Chondrocyte (in vitro differentiated cells): Measurements from ENCODE around the gene CDC42. TPM values are rescaled to one million over a fixed set of nuclear protein-coding genes. Genes with fewer than 3 reads are reported as not detected.

Experiments used
- DNase-seq: peaks from one replicate; pipeline ENCODE4 v3.0.0; 2021; ENCODE audit warnings: mixed read lengths, low spot score
- H3K27ac Mint-ChIP-seq: one replicate; pipeline ENCODE4 v1.8.0; 2021; ENCODE audit warnings: mild to moderate bottlenecking, moderate library complexity, mixed read lengths; ENCODE audit not compliant: unreplicated experiment
- H3K27me3 Mint-ChIP-seq: 2 replicates; pipeline ENCODE4 v1.8.0; 2021; ENCODE audit warnings: low read depth, mixed read lengths
- H3K36me3 Mint-ChIP-seq: 2 replicates; pipeline ENCODE4 v1.8.0; 2021; ENCODE audit warnings: low read depth, mixed read lengths
- H3K4me1 Mint-ChIP-seq: 2 replicates; pipeline ENCODE4 v1.8.0; 2021; ENCODE audit warnings: low read depth, mild to moderate bottlenecking, mixed read lengths
- H3K4me3 Mint-ChIP-seq: one replicate; pipeline ENCODE4 v1.8.0; 2021; ENCODE audit warnings: mild to moderate bottlenecking, moderate library complexity, mixed read lengths; ENCODE audit not compliant: unreplicated experiment
- H3K9me3 Mint-ChIP-seq: 2 replicates; pipeline ENCODE4 v1.8.0; 2021; ENCODE audit warnings: low read depth, mixed read lengths
- CTCF ChIP-seq: fragments of 200-600 bp; sonication (generic); IDR thresholded peaks from 2 replicates; pipeline ENCODE4 v1.5.0; 2021; ENCODE audit warnings: antibody characterized with exemption, mild to moderate bottlenecking, moderate library complexity
- total RNA-seq: library from RNA; stranded (reverse); gene quantifications from 3 replicates; pipeline ENCODE4 v1.2.1, GENCODE V29; 2021

Gene CDC42
- total RNA-seq, 1 donor from 2014 or later, result 272 TPM

DNA sequence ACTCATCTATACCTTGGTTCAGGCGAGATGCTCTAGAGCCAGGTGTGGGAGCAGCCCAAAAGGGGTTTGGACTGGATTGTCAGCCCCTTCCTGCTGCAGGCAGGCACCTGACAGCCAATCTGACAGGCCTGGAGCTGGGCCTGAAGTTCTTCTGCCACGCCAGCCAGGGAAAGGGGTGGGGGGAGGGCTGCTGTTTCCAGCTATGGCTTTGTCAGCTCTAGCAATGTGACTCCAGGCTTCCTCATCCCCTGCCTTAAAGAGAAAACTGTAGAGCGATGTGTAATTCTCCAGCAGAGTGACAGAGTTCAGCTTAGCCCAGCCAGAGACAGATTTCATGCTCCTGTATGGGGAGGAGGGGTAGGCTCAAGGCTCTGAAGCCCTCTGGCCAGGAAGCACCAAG is 60.0 kb downstream of the CDC42 start:
- no peak for DNase-seq
- H3K4me3 Mint-ChIP-seq, result no peak overlapping the region
- no peaks in the 10 kb centered on the region for H3K27me3 Mint-ChIP-seq
- peaks cover 10% of the 10 kb centered on the region for H3K36me3 Mint-ChIP-seq
- H3K27ac Mint-ChIP-seq, result peak overlapping the region; percentile 22
- no peaks in the 10 kb centered on the region for H3K9me3 Mint-ChIP-seq
- no peak for TF ChIP-seq CTCF
- peaks cover 45% of the 10 kb centered on the region for H3K4me1 Mint-ChIP-seq

DNA sequence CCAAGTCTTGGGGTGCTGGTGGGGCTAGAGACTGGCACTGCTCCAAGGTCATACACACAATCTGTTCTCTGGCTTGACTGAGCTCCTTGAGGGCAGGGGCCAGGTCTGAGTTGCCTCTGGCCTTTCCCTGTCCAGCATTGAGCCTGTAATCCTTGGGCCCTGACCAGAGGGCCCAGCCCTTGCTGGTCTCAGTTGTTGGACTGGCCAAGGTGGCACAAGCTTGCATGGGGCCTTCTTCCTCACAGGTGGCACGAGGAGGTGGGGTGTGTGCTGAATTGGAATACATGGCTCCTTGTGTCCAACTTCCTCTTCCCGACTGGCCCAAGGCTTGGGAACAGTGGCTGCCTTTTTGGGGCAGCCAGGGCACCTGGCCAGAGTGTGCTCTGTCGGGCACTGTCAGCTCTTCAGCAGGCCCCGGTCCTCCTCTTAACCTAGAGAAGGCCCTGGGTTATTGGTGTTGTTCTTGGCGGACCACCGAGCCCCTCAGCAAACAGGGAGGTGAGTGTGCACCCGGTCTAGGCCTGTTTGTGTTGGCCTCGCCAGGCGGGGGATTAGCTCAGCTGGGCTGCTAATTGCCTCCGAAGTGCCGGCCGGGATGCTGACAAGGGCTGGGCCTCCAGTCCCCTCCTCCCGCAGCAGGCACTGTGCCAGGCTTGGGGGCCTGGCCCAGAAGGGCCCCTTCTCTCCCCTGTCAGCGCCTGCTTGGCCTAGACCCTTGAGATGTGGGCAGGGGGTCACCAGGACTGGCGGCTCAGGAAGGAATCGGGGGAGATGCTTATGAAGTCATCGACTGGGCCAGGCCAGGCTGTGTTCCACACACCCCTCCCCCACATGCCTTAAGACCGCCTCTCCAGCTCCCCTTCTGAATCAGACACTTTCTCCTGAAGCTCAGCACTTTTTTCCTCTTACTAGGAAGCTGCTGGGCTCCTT is 61.8 kb downstream of the CDC42 start:
- no peak for TF ChIP-seq CTCF
- DNase-seq, result peak; percentile 86
- no peaks in the 10 kb centered on the region for H3K27me3 Mint-ChIP-seq
- peaks cover 40% of the 10 kb centered on the region for H3K4me1 Mint-ChIP-seq
- peak overlapping the region; percentile 83 for H3K27ac Mint-ChIP-seq
- peaks cover 12% of the 10 kb centered on the region for H3K36me3 Mint-ChIP-seq
- H3K9me3 Mint-ChIP-seq, result no peaks in the 10 kb centered on the region
- H3K4me3 Mint-ChIP-seq, result no peak overlapping the region

GRCh38 chr1:22115286-22115685 is 62.8 kb downstream of the CDC42 start:
- Mint-ChIP-seq H3K27ac (peak overlapping the region; percentile 83), H3K4me1 (peaks cover 44% of the 10 kb centered on the region), H3K36me3 (peaks cover 17% of the 10 kb centered on the region), H3K4me3 (no peak overlapping the region), H3K9me3 (no peaks in the 10 kb centered on the region), H3K27me3 (no peaks in the 10 kb centered on the region)
- no peak for TF ChIP-seq CTCF
- no peak for DNase-seq

GRCh38 chr1:22117238-22117637 is 64.7 kb downstream of the CDC42 start:
- H3K36me3 Mint-ChIP-seq, result peaks cover 15% of the 10 kb centered on the region
- no peak overlapping the region for H3K4me3 Mint-ChIP-seq
- no peaks in the 10 kb centered on the region for H3K27me3 Mint-ChIP-seq
- H3K9me3 Mint-ChIP-seq, result no peaks in the 10 kb centered on the region
- peaks cover 52% of the 10 kb centered on the region for H3K4me1 Mint-ChIP-seq
- TF ChIP-seq CTCF, result no peak
- H3K27ac Mint-ChIP-seq, result no peak overlapping the region
- DNase-seq, result no peak

GRCh38 chr1:22117851-22118250 is 65.3 kb downstream of the CDC42 start:
- Mint-ChIP-seq H3K27me3 (no peaks in the 10 kb centered on the region), H3K4me3 (no peak overlapping the region), H3K27ac (no peak overlapping the region), H3K4me1 (peaks cover 58% of the 10 kb centered on the region), H3K36me3 (peaks cover 12% of the 10 kb centered on the region), H3K9me3 (no peaks in the 10 kb centered on the region)
- TF ChIP-seq CTCF, result no peak
- no peak for DNase-seq
